Measurements from ENCODE around the gene ICAM2. TPM values are rescaled to one million over a fixed set of nuclear protein-coding genes. Genes with fewer than 3 reads are reported as not detected.
"Not testable (repeated sequence)": the region's sequence is repeated elsewhere in the genome, so short reads cannot be mapped to it uniquely, and the experiment has no call there.

The ICAM2 gene
- total RNA-seq, 1 experiment from 2014 or later = not detected

GRCh38 chr17:64016974-64017373, 3.5 kb downstream of the ICAM2 start:
- in situ Hi-C loops (cut with HindIII; ENCODE audit: low sequenced_read_pairs) = no loop called here

GRCh38 chr17:64016231-64016784, 4.1 kb downstream of the ICAM2 start:
- no peak for DNase-seq (ENCODE audit: low spot score)

More at GRCh38 chr17:64016974-64017373, 3.5 kb downstream of the ICAM2 start:
- no peak for DNase-seq (ENCODE audit: low spot score)

GRCh38 chr17:64015447-64015846, 5.0 kb downstream of the ICAM2 start:
- in situ Hi-C loops (cut with HindIII; ENCODE audit: low sequenced_read_pairs) = no loop called here
- DNase-seq (ENCODE audit: low spot score) = no peak

More at GRCh38 chr17:64016231-64016784, 4.1 kb downstream of the ICAM2 start:
- in situ Hi-C loops (cut with HindIII; ENCODE audit: low sequenced_read_pairs) = no loop called here

- DNase-seq (ENCODE audit: low spot score) = no peak
- in situ Hi-C loops (cut with HindIII; ENCODE audit: low sequenced_read_pairs) = no loop called here
Observed at GRCh38 chr17:64009571-64010402, 10.6 kb downstream of the ICAM2 start.

- in situ Hi-C loops (cut with HindIII; ENCODE audit: low sequenced_read_pairs) = no loop called here
- DNase-seq (ENCODE audit: low spot score) = no peak
Observed at GRCh38 chr17:64008830-64009229, 11.6 kb downstream of the ICAM2 start.

GRCh38 chr17:64008346-64008745, 12.1 kb downstream of the ICAM2 start:
- no peak for DNase-seq (ENCODE audit: low spot score)
- in situ Hi-C loops (cut with HindIII; ENCODE audit: low sequenced_read_pairs) = no loop called here

GRCh38 chr17:64007838-64008282, 12.6 kb downstream of the ICAM2 start:
- in situ Hi-C loops (cut with HindIII; ENCODE audit: low sequenced_read_pairs) = no loop called here
- DNase-seq (ENCODE audit: low spot score) = no peak

- DNase-seq (ENCODE audit: low spot score); in situ Hi-C loops (cut with HindIII; ENCODE audit: low sequenced_read_pairs): not testable (repeated sequence)
Observed at GRCh38 chr17:64007089-64007837, 13.2 kb downstream of the ICAM2 start.

GRCh38 chr17:64006361-64007088, 13.9 kb downstream of the ICAM2 start:
- no peak for DNase-seq (ENCODE audit: low spot score)
- in situ Hi-C loops (cut with HindIII; ENCODE audit: low sequenced_read_pairs) = no loop called here

GRCh38 chr17:64005734-64006167, 14.7 kb downstream of the ICAM2 start:
- in situ Hi-C loops (cut with HindIII; ENCODE audit: low sequenced_read_pairs) = no loop called here
- no peak for DNase-seq (ENCODE audit: low spot score)

GRCh38 chr17:64004903-64005733, 15.3 kb downstream of the ICAM2 start:
- in situ Hi-C loops (cut with HindIII; ENCODE audit: low sequenced_read_pairs) = no loop called here

GRCh38 chr17:64004218-64004770, 16.1 kb downstream of the ICAM2 start:
- in situ Hi-C loops (cut with HindIII; ENCODE audit: low sequenced_read_pairs) = no loop called here
- no peak for DNase-seq (ENCODE audit: low spot score)

More at GRCh38 chr17:64004903-64005733, 15.3 kb downstream of the ICAM2 start:
- no peak for DNase-seq (ENCODE audit: low spot score)

GRCh38 chr17:64003526-64004121, 16.8 kb downstream of the ICAM2 start:
- in situ Hi-C loops (cut with HindIII; ENCODE audit: low sequenced_read_pairs) = no loop called here
- no peak for DNase-seq (ENCODE audit: low spot score)

GRCh38 chr17:64002658-64003525, 17.5 kb downstream of the ICAM2 start:
- no peak for DNase-seq (ENCODE audit: low spot score)
- in situ Hi-C loops (cut with HindIII; ENCODE audit: low sequenced_read_pairs) = no loop called here

- in situ Hi-C loops (cut with HindIII; ENCODE audit: low sequenced_read_pairs) = no loop called here
- DNase-seq (ENCODE audit: low spot score) = no peak
Observed at GRCh38 chr17:64001763-64002529, 18.5 kb downstream of the ICAM2 start.

- in situ Hi-C loops (cut with HindIII; ENCODE audit: low sequenced_read_pairs) = no loop called here
- DNase-seq (ENCODE audit: low spot score) = no peak
Observed at GRCh38 chr17:64001091-64001579, 19.3 kb downstream of the ICAM2 start.

All from G401 (cell line).